ENCODE measurements around the gene MAN1B1.

The MAN1B1 gene

GRCh38 chr9:137064880-137065164 lies 22.0 kb upstream of the MAN1B1 start:
- H3K36me3 ChIP-seq (ENCODE audit: control insufficient read depth in 4 of 4, insufficient read depth in 4 of 4, low read length in 3 of 4): peaks cover 0 to 26% (median 4%) of the 10 kb centered on the region in 4 experiments
- H3K9me3 ChIP-seq (ENCODE audit: control extremely low read depth in 1 of 5, control insufficient read depth in 4 of 5, insufficient read depth in 2 of 5, low read depth in 1 of 5, low read length in 4 of 5): no peaks in the 10 kb centered on the region
- no peak for DNase-seq
- H3K4me1 ChIP-seq (ENCODE audit: control extremely low read depth in 1 of 4, control insufficient read depth in 4 of 4, insufficient read depth in 4 of 4, low read length in 3 of 4): peaks cover 0 to 27% (median 14%) of the 10 kb centered on the region in 4 experiments
- H3K27ac ChIP-seq (ENCODE audit: insufficient read depth in 1 of 2, low read depth in 1 of 2, low read length in 2 of 2, poor library complexity in 1 of 2, severe bottlenecking in 2 of 2): no peak overlapping the region
- WGBS (ENCODE audit: insufficient coverage): 95% methylated on average over 12 of the region's 12 CpGs
- POLR2A ChIA-PET: no interaction called here
- H3K27me3 ChIP-seq (replicated peaks in 2 of 5; ENCODE audit: control insufficient read depth in 4 of 5, insufficient read depth in 5 of 5, low read length in 4 of 5): no peaks in the 10 kb centered on the region
- no peak overlapping the region for H3K4me3 ChIP-seq (ENCODE audit: control insufficient read depth in 1 of 7, extremely low read depth in 1 of 7, insufficient read depth in 4 of 7, low read depth in 2 of 7, low read length in 6 of 7)
- CTCF ChIA-PET: interaction anchor here (1.0 to 8.9 kb wide), 10 partner anchors 7 to 279 kb away, joined by 3 to 76 read pairs (median 8); partner anchors contain the start of genes NPDC1 and UAP1L1

- Histone ChIP-seq H3K27ac (ENCODE audit: insufficient read depth in 1 of 2, low read depth in 1 of 2, low read length in 2 of 2, poor library complexity in 1 of 2, severe bottlenecking in 2 of 2) (no peak overlapping the region), H3K9me3 (ENCODE audit: control extremely low read depth in 1 of 5, control insufficient read depth in 4 of 5, insufficient read depth in 2 of 5, low read depth in 1 of 5, low read length in 4 of 5) (no peaks in the 10 kb centered on the region), H3K4me3 (ENCODE audit: control insufficient read depth in 1 of 7, extremely low read depth in 1 of 7, insufficient read depth in 4 of 7, low read depth in 2 of 7, low read length in 6 of 7) (no peak overlapping the region), H3K36me3 (ENCODE audit: control insufficient read depth in 4 of 4, insufficient read depth in 4 of 4, low read length in 3 of 4) (peaks cover 0 to 26% (median 4%) of the 10 kb centered on the region in 4 experiments), H3K4me1 (ENCODE audit: control extremely low read depth in 1 of 4, control insufficient read depth in 4 of 4, insufficient read depth in 4 of 4, low read length in 3 of 4) (peaks cover 0 to 24% (median 19%) of the 10 kb centered on the region in 4 experiments), H3K27me3 (replicated peaks in 2 of 5; ENCODE audit: control insufficient read depth in 4 of 5, insufficient read depth in 5 of 5, low read length in 4 of 5) (no peaks in the 10 kb centered on the region)
- WGBS (ENCODE audit: insufficient coverage): 96% methylated on average over 21 of the region's 23 CpGs
- CTCF ChIA-PET: interaction anchor here (1.1 to 8.9 kb wide), 11 partner anchors 8 to 279 kb away, joined by 3 to 76 read pairs (median 8); partner anchors contain the start of genes ABCA2, MAN1B1, NPDC1 and UAP1L1
- no peak for DNase-seq
- POLR2A ChIA-PET: no interaction called here
Observed at GRCh38 chr9:137065336-137065967, 21.3 kb upstream of the MAN1B1 start.

GRCh38 chr9:137066096-137066861 lies 20.5 kb upstream of the MAN1B1 start:
- no peak for DNase-seq
- Histone ChIP-seq H3K4me1 (ENCODE audit: control extremely low read depth in 1 of 4, control insufficient read depth in 4 of 4, insufficient read depth in 4 of 4, low read length in 3 of 4) (peaks cover 0 to 28% (median 26%) of the 10 kb centered on the region in 4 experiments), H3K27ac (ENCODE audit: insufficient read depth in 1 of 2, low read depth in 1 of 2, low read length in 2 of 2, poor library complexity in 1 of 2, severe bottlenecking in 2 of 2) (no peak overlapping the region), H3K9me3 (ENCODE audit: control extremely low read depth in 1 of 5, control insufficient read depth in 4 of 5, insufficient read depth in 2 of 5, low read depth in 1 of 5, low read length in 4 of 5) (no peaks in the 10 kb centered on the region), H3K4me3 (ENCODE audit: control insufficient read depth in 1 of 7, extremely low read depth in 1 of 7, insufficient read depth in 4 of 7, low read depth in 2 of 7, low read length in 6 of 7) (no peak overlapping the region), H3K27me3 (replicated peaks in 2 of 5; ENCODE audit: control insufficient read depth in 4 of 5, insufficient read depth in 5 of 5, low read length in 4 of 5) (no peaks in the 10 kb centered on the region), H3K36me3 (ENCODE audit: control insufficient read depth in 4 of 4, insufficient read depth in 4 of 4, low read length in 3 of 4) (peaks cover 0 to 26% (median 4%) of the 10 kb centered on the region in 4 experiments)
- 94% methylated on average over 21 of the region's 26 CpGs for WGBS (ENCODE audit: insufficient coverage)
- CTCF ChIA-PET: interaction anchor here (1.0 to 8.9 kb wide), 11 partner anchors 8 to 280 kb away, joined by 3 to 76 read pairs (median 8); partner anchors contain the start of genes ABCA2, MAN1B1, NPDC1 and UAP1L1
- POLR2A ChIA-PET: no interaction called here

- POLR2A ChIA-PET: no interaction called here
- H3K4me3 ChIP-seq (ENCODE audit: control insufficient read depth in 1 of 7, extremely low read depth in 1 of 7, insufficient read depth in 4 of 7, low read depth in 2 of 7, low read length in 6 of 7): no peak overlapping the region
- H3K27ac ChIP-seq (ENCODE audit: insufficient read depth in 1 of 2, low read depth in 1 of 2, low read length in 2 of 2, poor library complexity in 1 of 2, severe bottlenecking in 2 of 2): no peak overlapping the region
- H3K27me3 ChIP-seq (replicated peaks in 2 of 5; ENCODE audit: control insufficient read depth in 4 of 5, insufficient read depth in 5 of 5, low read length in 4 of 5): no peaks in the 10 kb centered on the region
- H3K4me1 ChIP-seq (ENCODE audit: control extremely low read depth in 1 of 4, control insufficient read depth in 4 of 4, insufficient read depth in 4 of 4, low read length in 3 of 4): peaks cover 0 to 37% (median 30%) of the 10 kb centered on the region in 4 experiments
- CTCF ChIA-PET: interaction anchor here (0.6 to 8.9 kb wide), 19 partner anchors 9 to 274 kb away, joined by 3 to 76 read pairs (median 4); partner anchors contain the start of genes ABCA2, MAN1B1, NPDC1 and RNF224
- DNase-seq: peak; percentile 93 to 96 (median 94)
- peaks cover 0 to 26% (median 4%) of the 10 kb centered on the region in 4 experiments for H3K36me3 ChIP-seq (ENCODE audit: control insufficient read depth in 4 of 4, insufficient read depth in 4 of 4, low read length in 3 of 4)
- 60% methylated on average over 12 of the region's 12 CpGs for WGBS (ENCODE audit: insufficient coverage)
- H3K9me3 ChIP-seq (ENCODE audit: control extremely low read depth in 1 of 5, control insufficient read depth in 4 of 5, insufficient read depth in 2 of 5, low read depth in 1 of 5, low read length in 4 of 5): no peaks in the 10 kb centered on the region
Observed at GRCh38 chr9:137067860-137068538, 18.8 kb upstream of the MAN1B1 start.

- POLR2A ChIA-PET: no interaction called here
- 96% methylated on average over 10 of the region's 17 CpGs for WGBS (ENCODE audit: insufficient coverage)
- peaks cover 0 to 25% (median 4%) of the 10 kb centered on the region in 4 experiments for H3K36me3 ChIP-seq (ENCODE audit: control insufficient read depth in 4 of 4, insufficient read depth in 4 of 4, low read length in 3 of 4)
- no peak for DNase-seq
- H3K27me3 ChIP-seq (replicated peaks in 2 of 5; ENCODE audit: control insufficient read depth in 4 of 5, insufficient read depth in 5 of 5, low read length in 4 of 5): no peaks in the 10 kb centered on the region
- peaks cover 0 to 44% (median 30%) of the 10 kb centered on the region in 4 experiments for H3K4me1 ChIP-seq (ENCODE audit: control extremely low read depth in 1 of 4, control insufficient read depth in 4 of 4, insufficient read depth in 4 of 4, low read length in 3 of 4)
- CTCF ChIA-PET: interaction anchor here (0.9 to 8.9 kb wide), 21 partner anchors 8 to 275 kb away, joined by 3 to 76 read pairs (median 6); partner anchors contain the start of genes ABCA2, MAN1B1, NPDC1 and RNF224
- H3K4me3 ChIP-seq (ENCODE audit: control insufficient read depth in 1 of 7, extremely low read depth in 1 of 7, insufficient read depth in 4 of 7, low read depth in 2 of 7, low read length in 6 of 7): peak overlapping the region in 5 of 7 experiments; percentile 23 to 75 (median 69)
- no peak overlapping the region for H3K27ac ChIP-seq (ENCODE audit: insufficient read depth in 1 of 2, low read depth in 1 of 2, low read length in 2 of 2, poor library complexity in 1 of 2, severe bottlenecking in 2 of 2)
- H3K9me3 ChIP-seq (ENCODE audit: control extremely low read depth in 1 of 5, control insufficient read depth in 4 of 5, insufficient read depth in 2 of 5, low read depth in 1 of 5, low read length in 4 of 5): no peaks in the 10 kb centered on the region
Observed at GRCh38 chr9:137068539-137069507, 18.0 kb upstream of the MAN1B1 start.

GRCh38 chr9:137069508-137070091 lies 17.2 kb upstream of the MAN1B1 start:
- peak in 1 of 3 donors; percentile 18 for DNase-seq
- POLR2A ChIA-PET: no interaction called here

More at GRCh38 chr9:137069508-137070091, 17.2 kb upstream of the MAN1B1 start:
- WGBS (ENCODE audit: insufficient coverage): 6% methylated on average over 52 of the region's 52 CpGs
- H3K4me1 ChIP-seq (ENCODE audit: control extremely low read depth in 1 of 4, control insufficient read depth in 4 of 4, insufficient read depth in 4 of 4, low read length in 3 of 4): peaks cover 0 to 46% (median 30%) of the 10 kb centered on the region in 4 experiments
- H3K4me3 ChIP-seq (ENCODE audit: control insufficient read depth in 1 of 7, extremely low read depth in 1 of 7, insufficient read depth in 4 of 7, low read depth in 2 of 7, low read length in 6 of 7): peak overlapping the region in 6 of 7 experiments; percentile 13 to 75 (median 68)
- H3K27ac ChIP-seq (ENCODE audit: insufficient read depth in 1 of 2, low read depth in 1 of 2, low read length in 2 of 2, poor library complexity in 1 of 2, severe bottlenecking in 2 of 2): no peak overlapping the region
- no peaks in the 10 kb centered on the region for H3K27me3 ChIP-seq (replicated peaks in 2 of 5; ENCODE audit: control insufficient read depth in 4 of 5, insufficient read depth in 5 of 5, low read length in 4 of 5)
- no peaks in the 10 kb centered on the region for H3K9me3 ChIP-seq (ENCODE audit: control extremely low read depth in 1 of 5, control insufficient read depth in 4 of 5, insufficient read depth in 2 of 5, low read depth in 1 of 5, low read length in 4 of 5)
- peaks cover 0 to 18% (median 4%) of the 10 kb centered on the region in 4 experiments for H3K36me3 ChIP-seq (ENCODE audit: control insufficient read depth in 4 of 4, insufficient read depth in 4 of 4, low read length in 3 of 4)
- CTCF ChIA-PET: interaction anchor here (1.2 to 8.9 kb wide), 11 partner anchors 12 to 158 kb away, joined by 4 to 76 read pairs (median 11); partner anchors contain the start of genes ABCA2, MAN1B1, NPDC1 and RNF224
